Neural cell (in vitro differentiated cells): Measurements from ENCODE around the gene AKAP5.

Experiments
- CTCF ChIP-seq: fragments of 450-650 bp; IDR thresholded peaks from 2 replicates; pipeline ENCODE4 v1.5.1; 2014; ENCODE audit warnings: antibody characterized with exemption, mild to moderate bottlenecking, moderate library complexity; ENCODE audit not compliant: poor library complexity, severe bottlenecking
- EP300 ChIP-seq: fragments of 450-650 bp; conservative IDR thresholded peaks from 2 replicates; pipeline ENCODE4 v1.6.1; 2014; ENCODE audit warnings: antibody characterized with exemption, mild to moderate bottlenecking, moderate library complexity; ENCODE audit not compliant: poor library complexity, severe bottlenecking
- EZH2 ChIP-seq: fragments of 200-600, 300-800 bp; shearing (Covaris generic), sonication (generic); IDR thresholded peaks from 2 replicates; pipeline ENCODE4 v1.6.1; 2014; ENCODE audit warnings: antibody characterized with exemption, low read length, borderline replicate concordance, mild to moderate bottlenecking; ENCODE audit not compliant: insufficient read depth, poor library complexity, severe bottlenecking
- REST ChIP-seq: IDR thresholded peaks from 2 replicates; pipeline ENCODE4 v1.6.1; 2012; ENCODE audit warnings: borderline replicate concordance
- SMC3 ChIP-seq: fragments of 450-650 bp; conservative IDR thresholded peaks from 2 replicates; pipeline ENCODE4 v1.6.1; 2014; ENCODE audit warnings: antibody characterized with exemption, mild to moderate bottlenecking, moderate library complexity; ENCODE audit not compliant: poor library complexity
- TAF1 ChIP-seq: IDR thresholded peaks from 2 replicates; pipeline ENCODE4 v1.6.1; 2012; ENCODE audit warnings: low read depth

GRCh38 chr14:64509036-64509435, 43.7 kb downstream of the AKAP5 start:
- TF ChIP-seq CTCF (no peak), EP300 (no peak), EZH2 (no peak), SMC3 (no peak), REST (no peak), TAF1 (no peak)
